Trophoblast cell (in vitro differentiated cells and primary cell): ENCODE measurements around the gene OAT.

Experiments used
- DNase-seq, 2 donors: peaks; one replicate each; pipeline ENCODE4 v3.0.0-alpha.2; 2016
- H2AFZ ChIP-seq: 2 replicates; pipeline ENCODE4 v1.6.1; 2013; ENCODE audit warnings: low read length, moderate library complexity, mild to moderate bottlenecking; ENCODE audit not compliant: insufficient read depth, poor library complexity
- H2AK5ac ChIP-seq: 2 replicates; pipeline ENCODE4 v1.6.1; 2013; ENCODE audit warnings: mild to moderate bottlenecking, low read length
- H2BK120ac ChIP-seq: 2 replicates; pipeline ENCODE4 v1.6.1; 2013; ENCODE audit warnings: low read length, mild to moderate bottlenecking, moderate library complexity; ENCODE audit not compliant: insufficient read depth, poor library complexity
- H2BK12ac ChIP-seq: 2 replicates; pipeline ENCODE4 v1.6.1; 2013; ENCODE audit warnings: mild to moderate bottlenecking, low read length, moderate library complexity
- H2BK5ac ChIP-seq: 2 replicates; pipeline ENCODE4 v1.6.1; 2013; ENCODE audit warnings: low read length, low read depth, moderate library complexity, mild to moderate bottlenecking; ENCODE audit not compliant: poor library complexity
- H3K14ac ChIP-seq: 2 replicates; pipeline ENCODE4 v1.6.1; 2013; ENCODE audit warnings: mild to moderate bottlenecking, low read length
- H3K18ac ChIP-seq: 2 replicates; pipeline ENCODE4 v1.6.1; 2013; ENCODE audit warnings: mild to moderate bottlenecking, low read length
- H3K23ac ChIP-seq: 2 replicates; pipeline ENCODE4 v1.6.1; 2013; ENCODE audit warnings: low read length
- H3K27ac ChIP-seq: 2 replicates; pipeline ENCODE4 v1.5.1; 2013; ENCODE audit warnings: low read depth, mild to moderate bottlenecking, inconsistent platforms, low read length, moderate library complexity
- H3K27me3 ChIP-seq: 2 replicates; pipeline ENCODE4 v1.6.1; 2013; ENCODE audit warnings: inconsistent platforms, mild to moderate bottlenecking, low read length, moderate library complexity; ENCODE audit not compliant: insufficient read depth
- H3K36me3 ChIP-seq, 2 experiments: 1 replicate in 1 of 2; 2 replicates in 1 of 2; pipeline ENCODE4 v1.6.1; 2013; ENCODE audit warnings: low read length in 2 of 2, mild to moderate bottlenecking in 2 of 2, moderate library complexity in 1 of 2; ENCODE audit not compliant: insufficient read depth in 2 of 2, control insufficient read depth in 1 of 2
- H3K4ac ChIP-seq: 2 replicates; pipeline ENCODE4 v1.6.1; 2013; ENCODE audit warnings: low read depth, mild to moderate bottlenecking, low read length, moderate library complexity
- H3K4me1 ChIP-seq, 2 experiments: 1 replicate in 1 of 2; 2 replicates in 1 of 2; pipeline ENCODE4 v1.6.1; 2013; ENCODE audit warnings: low read length in 2 of 2, mild to moderate bottlenecking in 2 of 2, moderate library complexity in 1 of 2; ENCODE audit not compliant: insufficient read depth in 2 of 2, control insufficient read depth in 1 of 2
- H3K4me2 ChIP-seq: 2 replicates; pipeline ENCODE4 v1.6.1; 2013; ENCODE audit warnings: inconsistent platforms, mild to moderate bottlenecking, low read length, moderate library complexity
- H3K4me3 ChIP-seq: 2 replicates; pipeline ENCODE4 v1.5.1; 2013; ENCODE audit warnings: mild to moderate bottlenecking, low read depth, low read length, inconsistent platforms
- H3K79me1 ChIP-seq: one replicate; pipeline ENCODE4 v1.6.1; 2013; ENCODE audit warnings: low read length
- H3K79me2 ChIP-seq: 2 replicates; pipeline ENCODE4 v1.6.1; 2013; ENCODE audit warnings: low read length, mild to moderate bottlenecking; ENCODE audit not compliant: control insufficient read depth, insufficient read depth, poor library complexity
- H3K9ac ChIP-seq: 2 replicates; pipeline ENCODE4 v1.6.1; 2013; ENCODE audit warnings: mild to moderate bottlenecking, low read length
- H3K9me3 ChIP-seq: 2 replicates; pipeline ENCODE4 v1.6.1; 2013; ENCODE audit warnings: low read depth, mild to moderate bottlenecking, control low read depth, inconsistent platforms, low read length; ENCODE audit not compliant: insufficient read depth
- H4K12ac ChIP-seq: 2 replicates; pipeline ENCODE4 v1.6.1; 2013; ENCODE audit warnings: low read depth, mild to moderate bottlenecking, low read length, moderate library complexity
- H4K8ac ChIP-seq: 2 replicates; pipeline ENCODE4 v1.6.1; 2013; ENCODE audit warnings: low read depth, mild to moderate bottlenecking, low read length, moderate library complexity
- H4K91ac ChIP-seq: one replicate; pipeline ENCODE4 v1.6.1; 2013; ENCODE audit warnings: low read depth, mild to moderate bottlenecking, low read length, moderate library complexity
- WGBS: extraction: QIAGEN DNeasy Blood & Tissue Kit; methylation state at CpG from one replicate; pipeline ENCODE4 v1.1.7; 2013; ENCODE audit warnings: missing lambda C conversion rate; ENCODE audit not compliant: insufficient read length, insufficient coverage; ENCODE audit errors: extremely low coverage; 5-methylcytosine and 5-hydroxymethylcytosine counted together

Gene OAT

DNA sequence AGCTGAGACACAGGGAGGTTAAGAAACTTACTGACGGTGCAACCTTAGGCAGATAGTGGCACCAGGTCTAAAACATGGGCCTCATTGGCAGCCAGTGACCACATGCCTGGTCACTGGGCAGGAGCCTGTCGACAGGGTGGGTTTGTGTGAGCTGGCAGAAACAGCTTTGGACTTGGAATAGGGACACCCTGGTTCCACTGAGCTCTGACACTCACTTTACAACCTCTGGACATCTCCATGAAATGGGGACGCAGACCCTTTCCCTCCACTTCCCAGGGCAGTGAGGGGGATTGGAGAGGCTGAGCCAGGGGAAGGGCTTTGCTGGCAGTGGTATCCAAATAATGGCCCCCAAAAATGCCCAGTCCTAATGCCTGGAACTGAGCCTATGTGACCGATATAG is 49.7 kb downstream of the OAT start:
- Histone ChIP-seq H3K27ac (no peak overlapping the region), H3K27me3 (no peaks in the 10 kb centered on the region), H3K23ac (no peak overlapping the region), H3K79me2 (no peaks in the 10 kb centered on the region), H4K8ac (no peak overlapping the region), H4K91ac (no peak overlapping the region), H3K9me3 (peaks cover 2% of the 10 kb centered on the region), H4K12ac (no peak overlapping the region), H3K79me1 (no peaks in the 10 kb centered on the region), H3K4me3 (no peak overlapping the region), H3K4me1 (no peaks in the 10 kb centered on the region), H3K18ac (no peak overlapping the region), H2BK5ac (no peak overlapping the region), H3K4me2 (no peak overlapping the region), H2AFZ (no peak overlapping the region), H3K36me3 (no peaks in the 10 kb centered on the region), H2BK120ac (no peak overlapping the region), H2AK5ac (no peak overlapping the region), H3K4ac (no peak overlapping the region), H3K14ac (no peak overlapping the region), H3K9ac (no peak overlapping the region), H2BK12ac (no peak overlapping the region)
- no peak for DNase-seq
- WGBS: no CpG with 5 or more reads among the region's 4 CpGs

DNA sequence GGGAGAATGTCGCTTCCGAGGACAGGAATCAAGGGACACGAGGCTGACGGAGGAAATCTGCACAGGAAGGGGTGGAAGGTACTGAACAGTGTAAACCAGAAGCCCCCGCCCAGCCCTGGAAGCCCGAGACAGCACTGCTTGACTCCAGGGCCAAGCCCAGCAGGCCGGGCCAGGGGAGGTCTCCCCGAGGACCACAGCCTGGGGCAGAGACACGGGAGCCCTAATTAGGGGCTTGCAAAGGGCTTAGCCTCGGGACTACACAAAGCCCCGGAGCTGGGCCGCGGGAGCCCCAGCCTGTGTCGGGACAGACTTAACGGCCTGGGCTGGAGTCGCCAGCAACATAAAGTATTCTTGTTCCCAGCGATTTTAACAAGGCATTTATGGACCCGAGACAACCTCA is 50.8 kb downstream of the OAT start:
- H4K12ac ChIP-seq: peak overlapping the region; percentile 19
- H3K4ac ChIP-seq: no peak overlapping the region
- H3K79me1 ChIP-seq: no peaks in the 10 kb centered on the region
- no peak overlapping the region for H4K8ac ChIP-seq
- H3K4me2 ChIP-seq: no peak overlapping the region
- no peak overlapping the region for H3K9ac ChIP-seq
- H2BK5ac ChIP-seq: no peak overlapping the region
- no peak overlapping the region for H3K23ac ChIP-seq
- H3K27me3 ChIP-seq: no peaks in the 10 kb centered on the region
- WGBS: no CpG with 5 or more reads among the region's 18 CpGs
- H2AK5ac ChIP-seq: no peak overlapping the region
- H2BK12ac ChIP-seq: no peak overlapping the region
- H3K79me2 ChIP-seq: no peaks in the 10 kb centered on the region
- no peaks in the 10 kb centered on the region for H3K4me1 ChIP-seq
- H3K27ac ChIP-seq: no peak overlapping the region
- peaks cover 2% of the 10 kb centered on the region for H3K9me3 ChIP-seq
- no peak for DNase-seq
- H3K4me3 ChIP-seq: no peak overlapping the region
- H3K18ac ChIP-seq: no peak overlapping the region
- H2BK120ac ChIP-seq: no peak overlapping the region
- no peak overlapping the region for H3K14ac ChIP-seq
- H2AFZ ChIP-seq: no peak overlapping the region
- H4K91ac ChIP-seq: no peak overlapping the region
- no peaks in the 10 kb centered on the region for H3K36me3 ChIP-seq

DNA sequence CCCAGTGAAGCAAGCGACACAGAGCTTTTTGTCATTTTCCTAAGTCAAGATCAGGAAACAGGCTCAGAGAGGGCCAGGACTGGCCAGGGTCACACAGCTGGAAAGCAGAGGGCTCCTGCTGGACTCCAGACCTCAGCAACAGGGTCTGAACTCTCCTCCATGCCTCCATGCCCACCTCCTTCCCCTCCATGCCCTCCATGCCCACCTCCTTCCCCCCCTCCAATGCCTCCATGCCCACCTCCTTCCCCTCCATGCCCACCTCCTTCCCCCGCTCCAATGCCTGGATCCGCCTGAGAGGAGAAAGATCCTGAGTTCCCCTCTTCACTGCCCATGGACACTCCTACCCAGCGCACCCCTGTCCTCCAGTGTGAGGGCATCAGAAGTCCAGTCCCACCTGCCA is 51.3 kb downstream of the OAT start:
- Histone ChIP-seq H4K91ac (no peak overlapping the region), H3K9me3 (peaks cover 2% of the 10 kb centered on the region), H2AK5ac (no peak overlapping the region), H3K9ac (no peak overlapping the region), H3K14ac (no peak overlapping the region), H3K27ac (no peak overlapping the region), H3K79me1 (no peaks in the 10 kb centered on the region), H3K4ac (no peak overlapping the region), H3K4me1 (no peaks in the 10 kb centered on the region), H3K18ac (no peak overlapping the region), H4K8ac (no peak overlapping the region), H2BK5ac (no peak overlapping the region), H3K79me2 (no peaks in the 10 kb centered on the region), H4K12ac (no peak overlapping the region), H3K4me2 (no peak overlapping the region), H3K23ac (no peak overlapping the region), H2BK120ac (no peak overlapping the region), H3K4me3 (no peak overlapping the region), H3K27me3 (no peaks in the 10 kb centered on the region), H3K36me3 (no peaks in the 10 kb centered on the region), H2AFZ (no peak overlapping the region), H2BK12ac (no peak overlapping the region)
- DNase-seq: no peak
- no CpG with 5 or more reads among the region's 4 CpGs for WGBS

DNA sequence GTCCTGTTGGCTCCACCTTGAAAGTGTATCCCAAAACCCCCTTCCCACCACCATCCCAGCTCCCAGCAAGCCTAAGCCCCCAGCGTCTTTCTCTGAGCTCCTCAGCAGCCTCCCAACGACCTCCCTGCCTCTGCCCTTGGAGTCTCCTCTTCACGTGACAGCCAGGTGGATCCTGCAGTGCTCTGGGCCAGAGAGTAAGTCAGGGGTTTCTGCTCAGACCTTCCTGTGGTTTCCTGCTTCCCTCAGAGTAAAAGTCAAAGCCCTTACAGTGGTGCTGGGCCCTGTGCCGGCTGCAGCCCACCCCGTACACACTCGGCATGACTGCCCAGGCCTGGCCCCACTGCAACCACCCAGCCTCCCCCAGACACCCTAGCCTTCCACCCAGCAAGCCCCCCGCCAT is 51.9 kb downstream of the OAT start:
- no peak overlapping the region for H3K18ac ChIP-seq
- peaks cover 2% of the 10 kb centered on the region for H3K9me3 ChIP-seq
- no peak overlapping the region for H3K14ac ChIP-seq
- no peak overlapping the region for H2BK120ac ChIP-seq
- H3K4me3 ChIP-seq: no peak overlapping the region
- H4K12ac ChIP-seq: no peak overlapping the region
- no peak overlapping the region for H2BK5ac ChIP-seq
- no peaks in the 10 kb centered on the region for H3K27me3 ChIP-seq
- H3K79me1 ChIP-seq: no peaks in the 10 kb centered on the region
- H4K8ac ChIP-seq: no peak overlapping the region
- no peak overlapping the region for H3K23ac ChIP-seq
- H3K79me2 ChIP-seq: no peaks in the 10 kb centered on the region
- H2AFZ ChIP-seq: no peak overlapping the region
- H3K36me3 ChIP-seq: no peaks in the 10 kb centered on the region
- H3K4me1 ChIP-seq: no peaks in the 10 kb centered on the region
- H3K4ac ChIP-seq: no peak overlapping the region
- no peak overlapping the region for H2AK5ac ChIP-seq
- no peak for DNase-seq
- H2BK12ac ChIP-seq: no peak overlapping the region
- no peak overlapping the region for H3K4me2 ChIP-seq
- no peak overlapping the region for H3K9ac ChIP-seq
- WGBS: no CpG with 5 or more reads among the region's 7 CpGs
- H3K27ac ChIP-seq: no peak overlapping the region
- no peak overlapping the region for H4K91ac ChIP-seq
